NB4 (cell line): ENCODE measurements around the gene MACROD2.

Experiments used
- DNase-seq: peaks from one replicate; pipeline ENCODE4 v3.0.0; 2010; ENCODE audit warnings: low read depth
- H3K4me3 ChIP-seq: one replicate; pipeline ENCODE4 v1.5.1; 2011; ENCODE audit warnings: mild to moderate bottlenecking, low read depth, low read length, moderate library complexity
- CTCF ChIP-seq: IDR thresholded peaks from one replicate; pipeline ENCODE4 v1.5.1; 2012; ENCODE audit warnings: low read depth, low read length
- MAX ChIP-seq: IDR thresholded peaks from 2 replicates; pipeline ENCODE4 v1.6.1; 2011; ENCODE audit warnings: low read depth, low read length
- MYC ChIP-seq: IDR thresholded peaks from 2 replicates; pipeline ENCODE4 v1.6.1; 2011; ENCODE audit warnings: low read depth, low read length
- POLR2A ChIP-seq: IDR thresholded peaks from 2 replicates; pipeline ENCODE4 v1.6.1; 2011; ENCODE audit warnings: mild to moderate bottlenecking; ENCODE audit not compliant: insufficient read length; ENCODE audit errors: extremely low read depth

Gene MACROD2

GRCh38 chr20:14619411-14619810 lies 624.1 kb downstream of the MACROD2 start:
- TF ChIP-seq CTCF = no peak
- TF ChIP-seq MAX = no peak
- TF ChIP-seq POLR2A = no peak
- TF ChIP-seq MYC = no peak

GRCh38 chr20:14622796-14623195 lies 627.5 kb downstream of the MACROD2 start:
- TF ChIP-seq MAX (no peak), POLR2A (no peak), CTCF (no peak), MYC (no peak)
- H3K4me3 ChIP-seq = no peak overlapping the region
- DNase-seq = peak; percentile 19

More at GRCh38 chr20:14619411-14619810, 624.1 kb downstream of the MACROD2 start:
- no peak overlapping the region for H3K4me3 ChIP-seq
- DNase-seq = no peak

- TF ChIP-seq MYC (no peak), CTCF (no peak), MAX (no peak), POLR2A (no peak)
- no peak for DNase-seq
- H3K4me3 ChIP-seq = no peak overlapping the region
Measured at GRCh38 chr20:14631011-14631410, 635.7 kb downstream of the MACROD2 start.

GRCh38 chr20:14632906-14633305 lies 637.6 kb downstream of the MACROD2 start:
- DNase-seq = peak; percentile 61
- H3K4me3 ChIP-seq = no peak overlapping the region
- TF ChIP-seq MAX (peak; percentile 58; the same call in 1 of the 2 replicates), MYC (no peak), CTCF (peak; percentile 44)

- DNase-seq = no peak
- TF ChIP-seq MYC (no peak), MAX (no peak), CTCF (no peak), POLR2A (no peak)
- H3K4me3 ChIP-seq = no peak overlapping the region
Measured at GRCh38 chr20:14633507-14633906, 638.2 kb downstream of the MACROD2 start.

GRCh38 chr20:14634665-14635064 lies 639.3 kb downstream of the MACROD2 start:
- DNase-seq = no peak
- no peak overlapping the region for H3K4me3 ChIP-seq
- TF ChIP-seq MAX (no peak), POLR2A (no peak), MYC (no peak), CTCF (no peak)
